PFSK-1 (cell line): ENCODE results near the gene SLC9A4.

Experiments
- FOXP2 ChIP-seq: optimal IDR thresholded peaks from 2 replicates; pipeline ENCODE3; 2011; ENCODE audit warnings: borderline replicate concordance, control low read depth, inconsistent platforms; ENCODE audit not compliant: insufficient read depth; ENCODE audit errors: extremely low read length, extremely low read depth
- POLR2AphosphoS5 ChIP-seq: IDR thresholded peaks from 2 replicates; pipeline ENCODE4 v1.6.1; 2012; ENCODE audit warnings: low read depth, mild to moderate bottlenecking, control low read depth, low read length, moderate library complexity
- SIN3A ChIP-seq: IDR thresholded peaks from 2 replicates; pipeline ENCODE4 v1.6.1; 2012; ENCODE audit warnings: mild to moderate bottlenecking, low read length, moderate library complexity, borderline replicate concordance; ENCODE audit not compliant: insufficient read depth
- TAF1 ChIP-seq: IDR thresholded peaks from 2 replicates; pipeline ENCODE4 v1.6.1; 2012; ENCODE audit warnings: low read length, control low read depth, borderline replicate concordance; ENCODE audit not compliant: insufficient read depth
- TF ChIP-seq, protein P1 (sequence below), 2 experiments: IDR thresholded peaks; 2 replicates each; pipeline versions ENCODE4 v1.6.1 to v1.8.0; 2011 to 2012; ENCODE audit warnings: low read depth in 2 of 2, low read length in 2 of 2, control low read depth in 1 of 2, inconsistent platforms in 1 of 2, mild to moderate bottlenecking in 1 of 2, moderate library complexity in 1 of 2; ENCODE audit not compliant: insufficient read depth in 1 of 2

SLC9A4 gene

DNA sequence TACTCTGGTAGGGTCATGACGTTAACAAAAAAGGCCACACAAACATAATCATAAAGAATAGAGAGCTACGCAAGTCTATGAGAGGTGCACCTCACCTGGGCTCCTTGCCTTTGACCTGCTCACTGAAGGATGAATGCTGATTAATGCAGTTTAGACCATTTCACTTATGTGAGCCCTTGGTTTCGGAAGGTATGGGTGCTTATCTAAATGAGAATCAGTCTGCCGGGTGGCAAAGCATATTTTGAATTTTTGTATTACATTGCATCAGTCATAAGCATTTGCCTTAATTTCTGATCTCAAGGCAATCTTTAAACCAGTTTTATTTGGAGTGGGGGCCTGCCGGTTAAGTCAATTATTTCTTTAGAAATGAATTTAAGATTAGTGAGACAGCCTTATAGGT, 42.8 kb downstream of the SLC9A4 start:
- TF ChIP-seq FOXP2: no peak
- TF ChIP-seq TAF1: no peak
- no peak for TF ChIP-seq SIN3A
- no peak for TF ChIP-seq POLR2AphosphoS5
- TF ChIP-seq, protein P1, sequence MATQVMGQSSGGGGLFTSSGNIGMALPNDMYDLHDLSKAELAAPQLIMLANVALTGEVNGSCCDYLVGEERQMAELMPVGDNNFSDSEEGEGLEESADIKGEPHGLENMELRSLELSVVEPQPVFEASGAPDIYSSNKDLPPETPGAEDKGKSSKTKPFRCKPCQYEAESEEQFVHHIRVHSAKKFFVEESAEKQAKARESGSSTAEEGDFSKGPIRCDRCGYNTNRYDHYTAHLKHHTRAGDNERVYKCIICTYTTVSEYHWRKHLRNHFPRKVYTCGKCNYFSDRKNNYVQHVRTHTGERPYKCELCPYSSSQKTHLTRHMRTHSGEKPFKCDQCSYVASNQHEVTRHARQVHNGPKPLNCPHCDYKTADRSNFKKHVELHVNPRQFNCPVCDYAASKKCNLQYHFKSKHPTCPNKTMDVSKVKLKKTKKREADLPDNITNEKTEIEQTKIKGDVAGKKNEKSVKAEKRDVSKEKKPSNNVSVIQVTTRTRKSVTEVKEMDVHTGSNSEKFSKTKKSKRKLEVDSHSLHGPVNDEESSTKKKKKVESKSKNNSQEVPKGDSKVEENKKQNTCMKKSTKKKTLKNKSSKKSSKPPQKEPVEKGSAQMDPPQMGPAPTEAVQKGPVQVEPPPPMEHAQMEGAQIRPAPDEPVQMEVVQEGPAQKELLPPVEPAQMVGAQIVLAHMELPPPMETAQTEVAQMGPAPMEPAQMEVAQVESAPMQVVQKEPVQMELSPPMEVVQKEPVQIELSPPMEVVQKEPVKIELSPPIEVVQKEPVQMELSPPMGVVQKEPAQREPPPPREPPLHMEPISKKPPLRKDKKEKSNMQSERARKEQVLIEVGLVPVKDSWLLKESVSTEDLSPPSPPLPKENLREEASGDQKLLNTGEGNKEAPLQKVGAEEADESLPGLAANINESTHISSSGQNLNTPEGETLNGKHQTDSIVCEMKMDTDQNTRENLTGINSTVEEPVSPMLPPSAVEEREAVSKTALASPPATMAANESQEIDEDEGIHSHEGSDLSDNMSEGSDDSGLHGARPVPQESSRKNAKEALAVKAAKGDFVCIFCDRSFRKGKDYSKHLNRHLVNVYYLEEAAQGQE (IDR thresholded peaks at IDR 0.05; ENCODE audit: insufficient read depth in 1 of 2, low read depth in 2 of 2, low read length in 2 of 2): no peak

DNA sequence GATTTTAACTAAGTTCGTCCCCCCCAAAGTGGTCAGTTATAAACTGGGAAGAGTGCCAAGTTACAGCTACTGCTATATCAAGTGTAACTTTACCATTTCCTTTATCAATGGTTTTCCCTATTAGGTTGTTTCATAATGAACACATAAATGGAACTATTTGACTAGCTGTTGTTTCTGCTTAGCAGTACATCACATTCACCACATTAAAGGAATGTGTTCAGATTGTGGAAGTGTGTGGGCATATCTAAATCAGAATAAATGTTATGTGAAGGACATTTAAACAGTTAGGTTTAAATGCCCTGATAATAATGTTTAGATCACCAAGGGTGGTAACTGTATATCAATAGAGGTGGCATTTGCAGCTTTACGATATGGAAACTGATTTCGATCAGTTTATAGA, 45.1 kb downstream of the SLC9A4 start:
- no peak for TF ChIP-seq SIN3A
- TF ChIP-seq, protein P1 (IDR thresholded peaks at IDR 0.05; ENCODE audit: insufficient read depth in 1 of 2, low read depth in 2 of 2, low read length in 2 of 2): no peak
- TF ChIP-seq POLR2AphosphoS5: no peak

DNA sequence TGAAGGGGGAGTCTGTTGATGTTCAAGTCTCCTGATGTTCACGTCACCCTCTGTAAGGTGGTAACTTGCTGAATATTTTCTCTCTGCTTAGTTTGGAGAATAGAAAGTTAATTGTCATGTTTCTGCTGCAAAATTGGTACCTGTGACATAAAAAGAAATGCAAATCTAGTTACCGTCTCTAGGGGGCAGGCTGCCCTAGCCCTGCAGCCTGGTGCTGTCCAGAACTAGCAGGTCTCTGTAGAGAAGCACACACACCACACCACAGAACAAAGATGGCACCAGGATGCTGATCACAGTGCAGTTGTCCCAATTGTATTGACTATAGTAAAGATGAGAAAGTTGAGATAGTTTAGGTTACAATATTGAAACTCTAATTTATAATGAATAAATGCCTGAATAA, 47.0 kb downstream of the SLC9A4 start:
- TF ChIP-seq TAF1: no peak
- TF ChIP-seq, protein P1 (IDR thresholded peaks at IDR 0.05; ENCODE audit: insufficient read depth in 1 of 2, low read depth in 2 of 2, low read length in 2 of 2): peak in 1 of 2 experiments; percentile 84; a peak in 2 of 4 replicates

DNA sequence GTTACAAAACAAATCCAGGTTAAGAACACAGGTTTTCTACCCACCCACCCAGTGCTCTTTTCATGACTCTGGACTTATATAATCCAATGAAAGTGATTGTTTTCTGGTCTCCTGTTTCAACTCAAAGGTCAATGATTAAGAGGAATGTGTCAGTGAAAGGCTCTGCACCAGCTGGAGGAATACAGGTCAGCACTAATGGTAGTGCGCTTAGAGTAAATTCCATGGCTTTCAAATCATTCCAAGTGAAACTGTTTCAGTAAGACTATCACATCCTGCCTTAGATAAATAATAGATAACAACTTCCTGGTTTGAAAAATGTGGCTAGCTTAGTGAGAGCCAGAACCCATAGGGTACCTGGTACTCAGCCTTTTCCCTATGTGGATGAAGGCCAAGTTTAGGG, 47.8 kb downstream of the SLC9A4 start:
- no peak for TF ChIP-seq POLR2AphosphoS5
- TF ChIP-seq, protein P1 (IDR thresholded peaks at IDR 0.05; ENCODE audit: insufficient read depth in 1 of 2, low read depth in 2 of 2, low read length in 2 of 2): no peak
- TF ChIP-seq SIN3A: no peak

DNA sequence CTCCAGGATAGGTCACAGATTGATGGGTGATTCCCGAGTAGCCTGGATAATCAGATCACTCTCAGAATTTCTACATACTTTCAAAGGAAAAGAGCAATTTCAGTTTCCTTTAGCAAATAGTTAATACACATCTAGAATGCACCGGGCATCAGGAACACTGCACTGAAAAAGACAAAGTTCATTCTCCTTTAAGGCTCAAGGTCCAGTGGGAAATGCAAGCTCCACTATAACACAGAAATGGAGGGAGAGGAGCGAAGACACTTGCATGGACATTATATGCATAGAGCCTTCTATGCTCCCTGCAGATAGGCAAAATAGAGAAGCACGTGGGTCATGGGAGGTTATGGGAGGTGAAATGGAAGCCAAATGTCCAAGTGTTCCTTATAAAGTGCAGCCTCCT, 49.1 kb downstream of the SLC9A4 start:
- TF ChIP-seq TAF1 (no peak), FOXP2 (no peak), SIN3A (no peak), POLR2AphosphoS5 (no peak)
- TF ChIP-seq, protein P1 (IDR thresholded peaks at IDR 0.05; ENCODE audit: insufficient read depth in 1 of 2, low read depth in 2 of 2, low read length in 2 of 2): no peak
